Stimulated activated CD4-positive, alpha-beta T cell treated with anti-CD3 and anti-CD28 coated beads, TNF-alpha, amount 100 ng/mL, for 24 hours (primary cell): Measurements from ENCODE around the gene TLX2.
"Not testable (repeated sequence)": the region's sequence is repeated elsewhere in the genome, so short reads cannot be mapped to it uniquely, and the experiment has no call there.

Experiments
- DNase-seq, 3 experiments: peaks; one replicate each; pipeline ENCODE4 v3.0.0-alpha.2; 2020; ENCODE audit warnings: low read depth in 3 of 3

TLX2 gene

GRCh38 chr2:74514368-74515270, at the start of gene TLX2:
Gene TLX2, plus strand, starts transcription at chr2:74514450. Its CDS starts 357 bp downstream, at chr2:74514807.
- DNase-seq, result no peak

GRCh38 chr2:74470742-74471141, 43.5 kb upstream of the TLX2 start:
- not testable (repeated sequence) for DNase-seq

- no peak for DNase-seq
Observed at GRCh38 chr2:74471332-74472065, 42.8 kb upstream of the TLX2 start.

- peak; percentile 90 to 96 (median 91) for DNase-seq
Observed at GRCh38 chr2:74472086-74472944, 41.9 kb upstream of the TLX2 start, which contains the start of gene MRPL53. Gene MRPL53, minus strand, starts transcription at chr2:74472680. Its CDS starts 20 bp downstream, at chr2:74472660.

GRCh38 chr2:74472945-74473258, 41.3 kb upstream of the TLX2 start:
- no peak for DNase-seq

- DNase-seq, result no peak
Observed at GRCh38 chr2:74474481-74474880, 39.8 kb upstream of the TLX2 start.

- DNase-seq, result no peak
Observed at GRCh38 chr2:74474899-74475298, 39.4 kb upstream of the TLX2 start.

GRCh38 chr2:74481431-74481830, 32.8 kb upstream of the TLX2 start:
- DNase-seq, result no peak

- DNase-seq, result peak in 1 of 3 experiments; percentile 56
Observed at GRCh38 chr2:74481961-74482800, 32.1 kb upstream of the TLX2 start.

- DNase-seq, result peak; percentile 85 to 93 (median 93)
Observed at GRCh38 chr2:74482801-74483674, 31.2 kb upstream of the TLX2 start, which contains the start of the genes CCDC142 and TTC31. Gene CCDC142, minus strand, starts transcription at chr2:74482998. Its CDS starts 161 bp downstream, at chr2:74482837. Gene TTC31, plus strand, starts transcription at chr2:74483081. Its CDS starts 15 bp downstream, at chr2:74483096.

GRCh38 chr2:74483675-74484164, 30.5 kb upstream of the TLX2 start:
- not testable (repeated sequence) for DNase-seq

GRCh38 chr2:74486141-74486540, 28.1 kb upstream of the TLX2 start:
- no peak for DNase-seq

- DNase-seq, result no peak
Observed at GRCh38 chr2:74488643-74489481, 25.4 kb upstream of the TLX2 start.

- DNase-seq, result no peak
Observed at GRCh38 chr2:74489906-74490305, 24.3 kb upstream of the TLX2 start.

- no peak for DNase-seq
Observed at GRCh38 chr2:74491648-74492544, 22.4 kb upstream of the TLX2 start.

GRCh38 chr2:74493546-74493945, 20.7 kb upstream of the TLX2 start:
- no peak for DNase-seq

GRCh38 chr2:74495440-74495839, 18.8 kb upstream of the TLX2 start:
- no peak for DNase-seq
